Measurements from ENCODE around the gene NDC80.

DNA sequence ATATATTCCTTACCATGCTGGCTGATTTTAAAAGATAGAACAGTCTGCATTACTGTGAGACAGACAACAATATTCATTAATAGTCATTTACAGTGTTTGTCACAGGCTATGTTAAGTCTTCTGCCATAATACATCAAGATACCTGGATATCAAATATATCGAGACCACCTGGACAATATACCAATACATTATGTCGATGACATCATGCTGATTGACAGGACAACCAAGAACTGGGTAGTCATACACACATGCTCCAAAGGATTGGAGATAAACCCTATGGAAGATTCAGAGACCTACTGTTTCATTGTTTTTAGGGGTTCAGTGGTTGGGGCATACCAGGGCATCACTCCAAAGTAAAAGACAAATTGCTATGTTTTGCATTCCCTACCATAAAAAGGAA lies 57.6 kb downstream of the NDC80 start:
- TF ChIP-seq GATA2 (CRISPR knock-in tag; IDR thresholded peaks at IDR 0.05) (no peak), NRF1 (conservative IDR thresholded peaks at IDR 0.05 in 1 of 2, IDR thresholded peaks at IDR 0.05 in 1 of 2) (no peak)

Data from K562 (cell line).